IMR-90 (cell line): ENCODE data around the gene NTNG2.
A peak's percentile ranks its signal among the peaks of the same experiment; 100 is the strongest.

ENCODE experiments used
- BHLHE40 ChIP-seq: fragments of 150-350 bp; IDR thresholded peaks from 2 replicates; pipeline ENCODE4 v1.6.1; 2016; ENCODE audit warnings: mild to moderate bottlenecking, low read depth, low read length
- CEBPB ChIP-seq: IDR thresholded peaks from 2 replicates; pipeline ENCODE4 v1.6.1; 2012; ENCODE audit warnings: low read depth, low read length, improper control_type of control experiment
- CTCF ChIP-seq: conservative IDR thresholded peaks from 2 replicates; pipeline ENCODE4 v1.5.1; 2012; ENCODE audit warnings: mild to moderate bottlenecking, low read depth, low read length, improper control_type of control experiment
- ELK1 ChIP-seq: fragments of 150-350 bp; IDR thresholded peaks from 2 replicates; pipeline ENCODE4 v1.6.1; 2016; ENCODE audit warnings: low read depth, mild to moderate bottlenecking, low read length, moderate library complexity, borderline replicate concordance
- MAZ ChIP-seq: IDR thresholded peaks from 2 replicates; pipeline ENCODE4 v1.6.1; 2012; ENCODE audit warnings: low read depth, mild to moderate bottlenecking, low read length, improper control_type of control experiment, moderate library complexity, borderline replicate concordance
- NFE2L2 ChIP-seq: fragments of 150-350 bp; IDR thresholded peaks from 2 replicates; pipeline ENCODE4 v1.6.1; 2016; ENCODE audit warnings: low read depth, mild to moderate bottlenecking, low read length
- POLR2A ChIP-seq: IDR thresholded peaks from 2 replicates; pipeline ENCODE4 v1.6.1; 2012; ENCODE audit warnings: mild to moderate bottlenecking, low read depth, low read length
- RAD21 ChIP-seq: IDR thresholded peaks from 2 replicates; pipeline ENCODE4 v1.6.1; 2012; ENCODE audit warnings: low read length, improper control_type of control experiment
- RCOR1 ChIP-seq: IDR thresholded peaks from 2 replicates; pipeline ENCODE4 v1.6.1; 2012; ENCODE audit warnings: mild to moderate bottlenecking, low read length, improper control_type of control experiment; ENCODE audit not compliant: insufficient replicate concordance
- USF2 ChIP-seq: fragments of 150-350 bp; IDR thresholded peaks from 2 replicates; pipeline ENCODE4 v1.6.1; 2017; ENCODE audit warnings: mild to moderate bottlenecking, antibody characterized with exemption, low read length, low read depth

GRCh38 chr9:132268725-132269352 lies 107.0 kb downstream of the NTNG2 start:
- TF ChIP-seq NFE2L2 (no peak), USF2 (no peak), POLR2A (no peak), BHLHE40 (no peak), RAD21 (peak; percentile 53), CTCF (peak; percentile 71), MAZ (no peak), RCOR1 (no peak), ELK1 (no peak), CEBPB (no peak)
